NB4 (cell line): ENCODE measurements around the gene SIX3.
A peak's percentile ranks its signal among the peaks of the same experiment; 100 is the strongest.

ENCODE experiments used
- DNase-seq: peaks from one replicate; pipeline ENCODE4 v3.0.0; 2010; ENCODE audit warnings: low read depth
- H3K4me3 ChIP-seq: one replicate; pipeline ENCODE4 v1.5.1; 2011; ENCODE audit warnings: mild to moderate bottlenecking, low read depth, low read length, moderate library complexity
- MAX ChIP-seq: IDR thresholded peaks from 2 replicates; pipeline ENCODE4 v1.6.1; 2011; ENCODE audit warnings: low read depth, low read length
- MYC ChIP-seq: IDR thresholded peaks from 2 replicates; pipeline ENCODE4 v1.6.1; 2011; ENCODE audit warnings: low read depth, low read length
- POLR2A ChIP-seq: IDR thresholded peaks from 2 replicates; pipeline ENCODE4 v1.6.1; 2011; ENCODE audit warnings: mild to moderate bottlenecking; ENCODE audit not compliant: insufficient read length; ENCODE audit errors: extremely low read depth
- TF ChIP-seq, protein P1 (sequence below): IDR thresholded peaks from one replicate; pipeline ENCODE4 v1.5.1; 2012; ENCODE audit warnings: low read depth, low read length

Gene SIX3

GRCh38 chr2:44980751-44981713 lies 39.5 kb downstream of the SIX3 start:
- no peak overlapping the region for H3K4me3 ChIP-seq
- TF ChIP-seq MAX: no peak
- TF ChIP-seq POLR2A: no peak
- TF ChIP-seq, protein P1, sequence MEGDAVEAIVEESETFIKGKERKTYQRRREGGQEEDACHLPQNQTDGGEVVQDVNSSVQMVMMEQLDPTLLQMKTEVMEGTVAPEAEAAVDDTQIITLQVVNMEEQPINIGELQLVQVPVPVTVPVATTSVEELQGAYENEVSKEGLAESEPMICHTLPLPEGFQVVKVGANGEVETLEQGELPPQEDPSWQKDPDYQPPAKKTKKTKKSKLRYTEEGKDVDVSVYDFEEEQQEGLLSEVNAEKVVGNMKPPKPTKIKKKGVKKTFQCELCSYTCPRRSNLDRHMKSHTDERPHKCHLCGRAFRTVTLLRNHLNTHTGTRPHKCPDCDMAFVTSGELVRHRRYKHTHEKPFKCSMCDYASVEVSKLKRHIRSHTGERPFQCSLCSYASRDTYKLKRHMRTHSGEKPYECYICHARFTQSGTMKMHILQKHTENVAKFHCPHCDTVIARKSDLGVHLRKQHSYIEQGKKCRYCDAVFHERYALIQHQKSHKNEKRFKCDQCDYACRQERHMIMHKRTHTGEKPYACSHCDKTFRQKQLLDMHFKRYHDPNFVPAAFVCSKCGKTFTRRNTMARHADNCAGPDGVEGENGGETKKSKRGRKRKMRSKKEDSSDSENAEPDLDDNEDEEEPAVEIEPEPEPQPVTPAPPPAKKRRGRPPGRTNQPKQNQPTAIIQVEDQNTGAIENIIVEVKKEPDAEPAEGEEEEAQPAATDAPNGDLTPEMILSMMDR: no peak
- no peak for TF ChIP-seq MYC
- DNase-seq: no peak

DNA sequence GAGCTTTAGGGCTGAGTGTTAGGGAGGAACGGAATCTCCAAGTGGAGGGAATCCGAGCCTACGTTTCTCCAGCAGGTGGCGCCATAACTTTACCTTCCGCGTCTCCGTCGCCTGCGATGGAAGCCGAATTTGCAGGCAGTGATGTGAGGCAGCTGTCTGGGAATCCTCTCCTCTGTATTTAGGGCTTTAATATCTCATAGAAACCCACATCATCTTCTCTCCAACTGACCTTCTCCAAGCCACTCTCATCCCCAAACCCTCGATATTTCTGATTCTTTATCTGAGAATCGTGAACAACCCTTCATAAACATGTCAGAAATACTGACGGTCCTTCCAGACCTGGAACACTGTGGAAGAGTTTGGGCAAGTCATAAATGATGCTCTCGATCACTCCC lies 40.2 kb downstream of the SIX3 start:
- H3K4me3 ChIP-seq: no peak overlapping the region
- peak; percentile 83 for DNase-seq
- TF ChIP-seq MYC (no peak), MAX (no peak)
- TF ChIP-seq, protein P1: peak; percentile 74

GRCh38 chr2:44983836-44984604 lies 42.5 kb downstream of the SIX3 start:
- TF ChIP-seq, protein P1: no peak
- no peak for TF ChIP-seq POLR2A
- TF ChIP-seq MYC: no peak
- no peak for TF ChIP-seq MAX
- DNase-seq: peak; percentile 43
- no peak overlapping the region for H3K4me3 ChIP-seq

- H3K4me3 ChIP-seq: no peak overlapping the region
- TF ChIP-seq POLR2A (no peak), MAX (no peak), MYC (no peak)
- TF ChIP-seq, protein P1: no peak
- no peak for DNase-seq
These were observed 47.7 kb downstream of the SIX3 start for GRCh38 chr2:44989176-44989575.

GRCh38 chr2:44994377-44994776 lies 52.9 kb downstream of the SIX3 start:
- TF ChIP-seq POLR2A (no peak), MAX (no peak), MYC (no peak)
- TF ChIP-seq, protein P1: no peak
- DNase-seq: no peak
- H3K4me3 ChIP-seq: no peak overlapping the region
